Measurements from ENCODE around the gene IBA57. TPM values are rescaled to one million over a fixed set of nuclear protein-coding genes. Genes with fewer than 3 reads are reported as not detected.

The IBA57 gene
- total RNA-seq, 4 donors from 2014 or later = 8.2 to 11.8 (median 10.3) TPM

DNA sequence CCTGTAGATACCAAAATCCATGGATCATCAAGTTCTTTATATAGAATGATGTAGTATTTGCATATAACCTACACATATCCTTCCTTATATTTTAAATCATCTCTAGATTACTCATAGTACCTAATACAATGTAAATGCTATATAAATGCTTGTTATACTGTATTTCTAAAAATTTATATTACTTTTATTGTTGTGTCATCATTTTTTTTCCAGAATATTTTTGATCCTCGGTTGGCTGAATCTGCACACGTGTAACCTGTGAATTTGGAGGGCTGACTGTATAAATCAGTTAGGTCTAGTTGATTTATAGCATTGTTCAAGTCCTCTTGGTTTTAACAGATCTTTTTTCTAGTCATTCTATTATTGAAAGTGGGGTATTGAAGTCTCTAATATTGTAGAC is 65.6 kb downstream of the IBA57 start:
- DNase-seq = no peak
- Histone ChIP-seq H3K36me3 (no peaks in the 10 kb centered on the region), H3K27me3 (no peaks in the 10 kb centered on the region), H3K27ac (no peak overlapping the region), H3K4me1 (no peaks in the 10 kb centered on the region), H3K4me3 (no peak overlapping the region), H3K9me3 (no peaks in the 10 kb centered on the region)
- TF ChIP-seq POLR2A (IDR thresholded peaks at IDR 0.05) = no peak
- TF ChIP-seq, protein P1, sequence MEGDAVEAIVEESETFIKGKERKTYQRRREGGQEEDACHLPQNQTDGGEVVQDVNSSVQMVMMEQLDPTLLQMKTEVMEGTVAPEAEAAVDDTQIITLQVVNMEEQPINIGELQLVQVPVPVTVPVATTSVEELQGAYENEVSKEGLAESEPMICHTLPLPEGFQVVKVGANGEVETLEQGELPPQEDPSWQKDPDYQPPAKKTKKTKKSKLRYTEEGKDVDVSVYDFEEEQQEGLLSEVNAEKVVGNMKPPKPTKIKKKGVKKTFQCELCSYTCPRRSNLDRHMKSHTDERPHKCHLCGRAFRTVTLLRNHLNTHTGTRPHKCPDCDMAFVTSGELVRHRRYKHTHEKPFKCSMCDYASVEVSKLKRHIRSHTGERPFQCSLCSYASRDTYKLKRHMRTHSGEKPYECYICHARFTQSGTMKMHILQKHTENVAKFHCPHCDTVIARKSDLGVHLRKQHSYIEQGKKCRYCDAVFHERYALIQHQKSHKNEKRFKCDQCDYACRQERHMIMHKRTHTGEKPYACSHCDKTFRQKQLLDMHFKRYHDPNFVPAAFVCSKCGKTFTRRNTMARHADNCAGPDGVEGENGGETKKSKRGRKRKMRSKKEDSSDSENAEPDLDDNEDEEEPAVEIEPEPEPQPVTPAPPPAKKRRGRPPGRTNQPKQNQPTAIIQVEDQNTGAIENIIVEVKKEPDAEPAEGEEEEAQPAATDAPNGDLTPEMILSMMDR (IDR thresholded peaks at IDR 0.05) = no peak

Small RNA genes within 50 kb of the gene (small RNA-seq; reads per million reads assigned to genes)
- gene AL359510.1 = 0 reads per million in 2 donors

Other genes with a start within 250 kb of the IBA57 start
- 1 to 10 TPM in 3 of 4 donors, under 1 TPM in 1; 0.83 to 3.5 (median 2.6) TPM for gene WNT9A, start 217.9 kb upstream of the IBA57 start, total RNA-seq
- not detected for gene WNT3A, start 158.8 kb upstream of the IBA57 start, total RNA-seq
- 100 to 1,000 TPM; 243 to 434 (median 392) TPM for gene ARF1, start 83.1 kb upstream of the IBA57 start, total RNA-seq
- gene C1orf35, start 62.5 kb upstream of the IBA57 start, total RNA-seq = 10 to 100 TPM in 3 of 4 donors, 1 to 10 TPM in 1; 6.0 to 19.8 (median 16.2) TPM
- gene MRPL55, start 56.5 kb upstream of the IBA57 start, total RNA-seq = 10 to 100 TPM; 70.1 to 99.6 (median 80.8) TPM
- gene GUK1, start 25.5 kb upstream of the IBA57 start, total RNA-seq = 100 to 1,000 TPM; 206 to 232 (median 224) TPM
- gene GJC2, start 15.9 kb upstream of the IBA57 start, total RNA-seq = under 1 TPM in 2 of 4 donors, not detected in 2; 0.88 to 0.94 TPM
- 100 to 1,000 TPM in 1 of 4 donors, 10 to 100 TPM in 2, 1 to 10 TPM in 1; 5.8 to 136 (median 34.4) TPM for gene OBSCN, start 42.2 kb downstream of the IBA57 start, total RNA-seq
- 10 to 100 TPM; 29.6 to 62.6 (median 32.1) TPM for gene TRIM11, start 241.0 kb downstream of the IBA57 start, total RNA-seq

Data from Peyer's patch (tissue), 4 donors.